Measurements from ENCODE around the gene MADCAM1.

The MADCAM1 gene

GRCh38 chr19:532561-533363, 36.5 kb downstream of the MADCAM1 start:
- DNase-seq, result peak; percentile 72

GRCh38 chr19:533364-534058, 37.2 kb downstream of the MADCAM1 start:
- DNase-seq, result no peak

GRCh38 chr19:534088-534487, 37.8 kb downstream of the MADCAM1 start:
- no peak for DNase-seq

- no peak for DNase-seq
Measured at GRCh38 chr19:535017-535835, 38.9 kb downstream of the MADCAM1 start.

- DNase-seq, result no peak
Measured at GRCh38 chr19:536031-536880, 40.0 kb downstream of the MADCAM1 start.

- no peak for DNase-seq
Measured at GRCh38 chr19:536881-537404, 40.7 kb downstream of the MADCAM1 start.

GRCh38 chr19:538641-539428, 42.5 kb downstream of the MADCAM1 start:
- DNase-seq, result no peak

- no peak for DNase-seq
Measured at GRCh38 chr19:539429-540030, 43.2 kb downstream of the MADCAM1 start.

- no peak for DNase-seq
Measured at GRCh38 chr19:540867-541637, 44.8 kb downstream of the MADCAM1 start.

- no peak for DNase-seq
Measured at GRCh38 chr19:541699-542098, 45.4 kb downstream of the MADCAM1 start.

GRCh38 chr19:542173-542866, 46.0 kb downstream of the MADCAM1 start:
- DNase-seq, result no peak

- DNase-seq, result no peak
Measured at GRCh38 chr19:543910-544608, 47.8 kb downstream of the MADCAM1 start, which contains the start of gene GZMM. TSS of gene GZMM (plus strand) at chr19:544053. CDS start at chr19:544072, 19 bp downstream.

- DNase-seq, result no peak
Measured at GRCh38 chr19:547117-547516, 50.8 kb downstream of the MADCAM1 start.

- no peak for DNase-seq
Measured at GRCh38 chr19:547836-548720, 51.8 kb downstream of the MADCAM1 start.

- no peak for DNase-seq
Measured at GRCh38 chr19:548886-549830, 52.9 kb downstream of the MADCAM1 start.

- no peak for DNase-seq
Measured at GRCh38 chr19:554817-555216, 58.5 kb downstream of the MADCAM1 start.
